Measurements from ENCODE around the gene RYR1. TPM values are rescaled to one million over a fixed set of nuclear protein-coding genes. Genes with fewer than 3 reads are reported as not detected.
"Not testable (repeated sequence)": the region's sequence is repeated elsewhere in the genome, so short reads cannot be mapped to it uniquely, and the experiment has no call there.

Gene RYR1
- total RNA-seq, 1 donor from 2014 or later = 243 TPM

GRCh38 chr19:38484747-38485146 lies 51.3 kb downstream of the RYR1 start:
- H3K27me3 ChIP-seq (ENCODE audit: control insufficient read depth in 3 of 3, insufficient read depth in 3 of 3, low read length in 3 of 3) = no peaks in the 10 kb centered on the region
- H3K4me3 ChIP-seq (ENCODE audit: low read length in 3 of 3) = no peak overlapping the region
- H3K9ac ChIP-seq (ENCODE audit: low read depth in 1 of 3, low read length in 3 of 3) = no peak overlapping the region
- no peak overlapping the region for H3K27ac ChIP-seq (ENCODE audit: low read depth, low read length)
- peaks cover 80 to 96% (median 83%) of the 10 kb centered on the region in 3 donors for H3K36me3 ChIP-seq (ENCODE audit: control insufficient read depth in 3 of 3, insufficient read depth in 3 of 3, low read length in 3 of 3)
- no peaks in the 10 kb centered on the region for H3K9me3 ChIP-seq (ENCODE audit: control insufficient read depth in 3 of 3, low read length in 3 of 3)
- H3K4me1 ChIP-seq (ENCODE audit: control insufficient read depth in 3 of 3, insufficient read depth in 3 of 3, low read length in 3 of 3) = no peaks in the 10 kb centered on the region

GRCh38 chr19:38485541-38486285 lies 52.2 kb downstream of the RYR1 start:
- Histone ChIP-seq H3K4me3 (ENCODE audit: low read length in 3 of 3) (no peak overlapping the region), H3K9me3 (ENCODE audit: control insufficient read depth in 3 of 3, low read length in 3 of 3) (no peaks in the 10 kb centered on the region), H3K36me3 (ENCODE audit: control insufficient read depth in 3 of 3, insufficient read depth in 3 of 3, low read length in 3 of 3) (peaks cover 85 to 99% (median 87%) of the 10 kb centered on the region in 3 donors), H3K27me3 (ENCODE audit: control insufficient read depth in 3 of 3, insufficient read depth in 3 of 3, low read length in 3 of 3) (no peaks in the 10 kb centered on the region), H3K9ac (ENCODE audit: low read depth in 1 of 3, low read length in 3 of 3) (no peak overlapping the region), H3K4me1 (ENCODE audit: control insufficient read depth in 3 of 3, insufficient read depth in 3 of 3, low read length in 3 of 3) (no peaks in the 10 kb centered on the region), H3K27ac (ENCODE audit: low read depth, low read length) (no peak overlapping the region)

GRCh38 chr19:38486731-38487336 lies 53.3 kb downstream of the RYR1 start:
- H3K9me3 ChIP-seq (ENCODE audit: control insufficient read depth in 3 of 3, low read length in 3 of 3) = no peaks in the 10 kb centered on the region
- H3K27ac ChIP-seq (ENCODE audit: low read depth, low read length) = no peak overlapping the region
- H3K36me3 ChIP-seq (ENCODE audit: control insufficient read depth in 3 of 3, insufficient read depth in 3 of 3, low read length in 3 of 3) = peaks cover 82 to 99% (median 88%) of the 10 kb centered on the region in 3 donors
- no peaks in the 10 kb centered on the region for H3K27me3 ChIP-seq (ENCODE audit: control insufficient read depth in 3 of 3, insufficient read depth in 3 of 3, low read length in 3 of 3)
- no peak overlapping the region for H3K9ac ChIP-seq (ENCODE audit: low read depth in 1 of 3, low read length in 3 of 3)
- no peaks in the 10 kb centered on the region for H3K4me1 ChIP-seq (ENCODE audit: control insufficient read depth in 3 of 3, insufficient read depth in 3 of 3, low read length in 3 of 3)
- no peak overlapping the region for H3K4me3 ChIP-seq (ENCODE audit: low read length in 3 of 3)

GRCh38 chr19:38488096-38488495 lies 54.6 kb downstream of the RYR1 start:
- no peaks in the 10 kb centered on the region for H3K9me3 ChIP-seq (ENCODE audit: control insufficient read depth in 3 of 3, low read length in 3 of 3)
- no peak overlapping the region for H3K4me3 ChIP-seq (ENCODE audit: low read length in 3 of 3)
- no peaks in the 10 kb centered on the region for H3K4me1 ChIP-seq (ENCODE audit: control insufficient read depth in 3 of 3, insufficient read depth in 3 of 3, low read length in 3 of 3)
- no peak overlapping the region for H3K9ac ChIP-seq (ENCODE audit: low read depth in 1 of 3, low read length in 3 of 3)
- H3K36me3 ChIP-seq (ENCODE audit: control insufficient read depth in 3 of 3, insufficient read depth in 3 of 3, low read length in 3 of 3) = peaks cover 81 to 99% (median 87%) of the 10 kb centered on the region in 3 donors
- no peak overlapping the region for H3K27ac ChIP-seq (ENCODE audit: low read depth, low read length)
- no peaks in the 10 kb centered on the region for H3K27me3 ChIP-seq (ENCODE audit: control insufficient read depth in 3 of 3, insufficient read depth in 3 of 3, low read length in 3 of 3)

GRCh38 chr19:38488776-38489481 lies 55.4 kb downstream of the RYR1 start:
- no peak overlapping the region for H3K4me3 ChIP-seq (ENCODE audit: low read length in 3 of 3)
- H3K27ac ChIP-seq (ENCODE audit: low read depth, low read length) = no peak overlapping the region
- H3K4me1 ChIP-seq (ENCODE audit: control insufficient read depth in 3 of 3, insufficient read depth in 3 of 3, low read length in 3 of 3) = no peaks in the 10 kb centered on the region
- no peaks in the 10 kb centered on the region for H3K27me3 ChIP-seq (ENCODE audit: control insufficient read depth in 3 of 3, insufficient read depth in 3 of 3, low read length in 3 of 3)
- no peak overlapping the region for H3K9ac ChIP-seq (ENCODE audit: low read depth in 1 of 3, low read length in 3 of 3)
- H3K36me3 ChIP-seq (ENCODE audit: control insufficient read depth in 3 of 3, insufficient read depth in 3 of 3, low read length in 3 of 3) = peaks cover 77 to 96% (median 85%) of the 10 kb centered on the region in 3 donors
- no peaks in the 10 kb centered on the region for H3K9me3 ChIP-seq (ENCODE audit: control insufficient read depth in 3 of 3, low read length in 3 of 3)

- Histone ChIP-seq H3K9me3 (ENCODE audit: control insufficient read depth in 3 of 3, low read length in 3 of 3) (no peaks in the 10 kb centered on the region), H3K27ac (ENCODE audit: low read depth, low read length) (no peak overlapping the region), H3K4me1 (ENCODE audit: control insufficient read depth in 3 of 3, insufficient read depth in 3 of 3, low read length in 3 of 3) (no peaks in the 10 kb centered on the region), H3K36me3 (ENCODE audit: control insufficient read depth in 3 of 3, insufficient read depth in 3 of 3, low read length in 3 of 3) (peaks cover 76 to 96% (median 82%) of the 10 kb centered on the region in 3 donors), H3K9ac (ENCODE audit: low read depth in 1 of 3, low read length in 3 of 3) (no peak overlapping the region), H3K27me3 (ENCODE audit: control insufficient read depth in 3 of 3, insufficient read depth in 3 of 3, low read length in 3 of 3) (no peaks in the 10 kb centered on the region), H3K4me3 (ENCODE audit: low read length in 3 of 3) (no peak overlapping the region)
Measured at GRCh38 chr19:38490861-38491260, 57.4 kb downstream of the RYR1 start.

GRCh38 chr19:38492181-38492813 lies 58.8 kb downstream of the RYR1 start:
- Histone ChIP-seq H3K36me3 (ENCODE audit: control insufficient read depth in 3 of 3, insufficient read depth in 3 of 3, low read length in 3 of 3) (peaks cover 79 to 96% (median 84%) of the 10 kb centered on the region in 3 donors), H3K9me3 (ENCODE audit: control insufficient read depth in 3 of 3, low read length in 3 of 3) (no peaks in the 10 kb centered on the region)

GRCh38 chr19:38494379-38494778 lies 60.9 kb downstream of the RYR1 start:
- Histone ChIP-seq H3K27me3 (ENCODE audit: control insufficient read depth in 3 of 3, insufficient read depth in 3 of 3, low read length in 3 of 3) (no peaks in the 10 kb centered on the region), H3K4me1 (ENCODE audit: control insufficient read depth in 3 of 3, insufficient read depth in 3 of 3, low read length in 3 of 3) (no peaks in the 10 kb centered on the region), H3K27ac (ENCODE audit: low read depth, low read length) (no peak overlapping the region), H3K9ac (ENCODE audit: low read depth in 1 of 3, low read length in 3 of 3) (no peak overlapping the region), H3K9me3 (ENCODE audit: control insufficient read depth in 3 of 3, low read length in 3 of 3) (no peaks in the 10 kb centered on the region), H3K4me3 (ENCODE audit: low read length in 3 of 3) (no peak overlapping the region), H3K36me3 (ENCODE audit: control insufficient read depth in 3 of 3, insufficient read depth in 3 of 3, low read length in 3 of 3) (peaks cover 82 to 96% (median 85%) of the 10 kb centered on the region in 3 donors)

More at GRCh38 chr19:38492181-38492813, 58.8 kb downstream of the RYR1 start:
- no peaks in the 10 kb centered on the region for H3K4me1 ChIP-seq (ENCODE audit: control insufficient read depth in 3 of 3, insufficient read depth in 3 of 3, low read length in 3 of 3)
- no peak overlapping the region for H3K9ac ChIP-seq (ENCODE audit: low read depth in 1 of 3, low read length in 3 of 3)
- H3K27me3 ChIP-seq (ENCODE audit: control insufficient read depth in 3 of 3, insufficient read depth in 3 of 3, low read length in 3 of 3) = no peaks in the 10 kb centered on the region
- no peak overlapping the region for H3K27ac ChIP-seq (ENCODE audit: low read depth, low read length)
- no peak overlapping the region for H3K4me3 ChIP-seq (ENCODE audit: low read length in 3 of 3)

GRCh38 chr19:38495375-38495774 lies 61.9 kb downstream of the RYR1 start:
- not testable (repeated sequence) for H3K4me1 ChIP-seq (ENCODE audit: control insufficient read depth in 3 of 3, insufficient read depth in 3 of 3, low read length in 3 of 3); H3K9ac ChIP-seq (ENCODE audit: low read depth in 1 of 3, low read length in 3 of 3); H3K27ac ChIP-seq (ENCODE audit: low read depth, low read length); H3K4me3 ChIP-seq (ENCODE audit: low read length in 3 of 3); H3K27me3 ChIP-seq (ENCODE audit: control insufficient read depth in 3 of 3, insufficient read depth in 3 of 3, low read length in 3 of 3); H3K9me3 ChIP-seq (ENCODE audit: control insufficient read depth in 3 of 3, low read length in 3 of 3)
- H3K36me3 ChIP-seq (ENCODE audit: control insufficient read depth in 3 of 3, insufficient read depth in 3 of 3, low read length in 3 of 3) = peaks cover 83 to 95% (median 85%) of the 10 kb centered on the region in 3 donors

All from skeletal muscle tissue (tissue), 4 donors.